ENCODE results near the gene PLEKHH2.

Gene PLEKHH2

GRCh38 chr2:43685357-43685756 lies 48.3 kb downstream of the PLEKHH2 start:
- no peak for ATAC-seq
- TF ChIP-seq ZFP3 (CRISPR knock-in tag; IDR thresholded peaks at IDR 0.05) (no peak), TSHZ2 (CRISPR knock-in tag; IDR thresholded peaks at IDR 0.05) (no peak), ZNF565 (CRISPR knock-in tag; conservative IDR thresholded peaks at IDR 0.05; ENCODE audit: low read depth) (no peak), BACH2 (CRISPR knock-in tag; IDR thresholded peaks at IDR 0.05; ENCODE audit: borderline replicate concordance) (no peak), OSR1 (CRISPR knock-in tag; IDR thresholded peaks at IDR 0.05) (no peak), SNAI2 (CRISPR knock-in tag; IDR thresholded peaks at IDR 0.05) (no peak), ZNF70 (CRISPR knock-in tag; IDR thresholded peaks at IDR 0.05) (no peak), ESRRG (CRISPR knock-in tag; IDR thresholded peaks at IDR 0.05) (no peak), RARB (CRISPR knock-in tag; IDR thresholded peaks at IDR 0.05) (no peak), ZNF8 (CRISPR knock-in tag; IDR thresholded peaks at IDR 0.05) (no peak), PPARA (CRISPR knock-in tag; IDR thresholded peaks at IDR 0.05; ENCODE audit: borderline replicate concordance) (no peak)

GRCh38 chr2:43689999-43690398 lies 52.9 kb downstream of the PLEKHH2 start:
- TF ChIP-seq TOX (CRISPR knock-in tag; IDR thresholded peaks at IDR 0.05; ENCODE audit: borderline replicate concordance) (no peak), CSDC2 (CRISPR knock-in tag; IDR thresholded peaks at IDR 0.05) (no peak), ISL1 (CRISPR knock-in tag; IDR thresholded peaks at IDR 0.05) (no peak), GLIS3 (CRISPR knock-in tag; IDR thresholded peaks at IDR 0.05) (no peak), RARB (CRISPR knock-in tag; IDR thresholded peaks at IDR 0.05) (no peak), SNAI2 (CRISPR knock-in tag; IDR thresholded peaks at IDR 0.05) (no peak), TSHZ2 (CRISPR knock-in tag; IDR thresholded peaks at IDR 0.05) (no peak)
- TF ChIP-seq, protein P1, sequence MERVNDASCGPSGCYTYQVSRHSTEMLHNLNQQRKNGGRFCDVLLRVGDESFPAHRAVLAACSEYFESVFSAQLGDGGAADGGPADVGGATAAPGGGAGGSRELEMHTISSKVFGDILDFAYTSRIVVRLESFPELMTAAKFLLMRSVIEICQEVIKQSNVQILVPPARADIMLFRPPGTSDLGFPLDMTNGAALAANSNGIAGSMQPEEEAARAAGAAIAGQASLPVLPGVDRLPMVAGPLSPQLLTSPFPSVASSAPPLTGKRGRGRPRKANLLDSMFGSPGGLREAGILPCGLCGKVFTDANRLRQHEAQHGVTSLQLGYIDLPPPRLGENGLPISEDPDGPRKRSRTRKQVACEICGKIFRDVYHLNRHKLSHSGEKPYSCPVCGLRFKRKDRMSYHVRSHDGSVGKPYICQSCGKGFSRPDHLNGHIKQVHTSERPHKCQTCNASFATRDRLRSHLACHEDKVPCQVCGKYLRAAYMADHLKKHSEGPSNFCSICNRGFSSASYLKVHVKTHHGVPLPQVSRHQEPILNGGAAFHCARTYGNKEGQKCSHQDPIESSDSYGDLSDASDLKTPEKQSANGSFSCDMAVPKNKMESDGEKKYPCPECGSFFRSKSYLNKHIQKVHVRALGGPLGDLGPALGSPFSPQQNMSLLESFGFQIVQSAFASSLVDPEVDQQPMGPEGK (CRISPR knock-in tag; IDR thresholded peaks at IDR 0.05; ENCODE audit: borderline replicate concordance) = no peak
- no peak for ATAC-seq

DNA sequence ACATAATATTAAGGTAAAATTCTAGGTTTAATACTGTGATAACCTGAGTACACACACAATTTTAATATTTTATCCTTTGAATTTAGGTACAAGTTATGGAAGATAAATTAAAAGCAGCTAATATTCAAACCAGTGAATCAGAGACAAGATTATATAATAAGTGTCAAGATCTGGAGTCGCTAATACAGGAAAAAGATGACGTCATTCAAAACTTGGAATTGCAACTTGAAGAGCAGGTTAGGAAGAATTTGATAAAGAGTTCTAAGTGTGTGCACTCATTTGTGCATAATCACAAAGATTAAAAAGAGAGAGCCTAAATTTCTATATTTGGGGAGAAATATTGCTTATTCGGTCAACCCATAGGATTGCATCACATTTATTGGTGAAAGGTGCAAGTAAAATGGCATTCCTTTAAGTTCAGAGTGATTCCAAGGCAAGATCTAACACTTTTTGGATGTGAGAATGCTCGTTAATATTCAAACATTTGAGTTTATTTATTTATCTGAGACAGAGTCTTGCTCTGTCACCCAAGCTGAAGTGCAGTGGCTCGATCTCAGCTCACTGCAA lies 55.5 kb downstream of the PLEKHH2 start:
- ATAC-seq = no peak
- TF ChIP-seq ZFP30 (CRISPR knock-in tag; IDR thresholded peaks at IDR 0.05) (no peak), TSHZ2 (CRISPR knock-in tag; IDR thresholded peaks at IDR 0.05) (no peak), TOX (CRISPR knock-in tag; IDR thresholded peaks at IDR 0.05; ENCODE audit: borderline replicate concordance) (no peak), BACH2 (CRISPR knock-in tag; IDR thresholded peaks at IDR 0.05; ENCODE audit: borderline replicate concordance) (no peak), RARB (CRISPR knock-in tag; IDR thresholded peaks at IDR 0.05) (no peak), ZNF8 (CRISPR knock-in tag; IDR thresholded peaks at IDR 0.05) (no peak), GLIS3 (CRISPR knock-in tag; IDR thresholded peaks at IDR 0.05) (no peak), ZC3H10 (CRISPR knock-in tag; IDR thresholded peaks at IDR 0.05) (no peak), OSR1 (CRISPR knock-in tag; IDR thresholded peaks at IDR 0.05) (no peak), PPARA (CRISPR knock-in tag; IDR thresholded peaks at IDR 0.05; ENCODE audit: borderline replicate concordance) (no peak), ZNF70 (CRISPR knock-in tag; IDR thresholded peaks at IDR 0.05) (no peak), ESRRG (CRISPR knock-in tag; IDR thresholded peaks at IDR 0.05) (no peak), ZNF565 (CRISPR knock-in tag; conservative IDR thresholded peaks at IDR 0.05; ENCODE audit: low read depth) (no peak), ISL1 (CRISPR knock-in tag; IDR thresholded peaks at IDR 0.05) (no peak)
- TF ChIP-seq, protein P1 (CRISPR knock-in tag; IDR thresholded peaks at IDR 0.05; ENCODE audit: borderline replicate concordance) = no peak
- TF ChIP-seq, protein P2, sequence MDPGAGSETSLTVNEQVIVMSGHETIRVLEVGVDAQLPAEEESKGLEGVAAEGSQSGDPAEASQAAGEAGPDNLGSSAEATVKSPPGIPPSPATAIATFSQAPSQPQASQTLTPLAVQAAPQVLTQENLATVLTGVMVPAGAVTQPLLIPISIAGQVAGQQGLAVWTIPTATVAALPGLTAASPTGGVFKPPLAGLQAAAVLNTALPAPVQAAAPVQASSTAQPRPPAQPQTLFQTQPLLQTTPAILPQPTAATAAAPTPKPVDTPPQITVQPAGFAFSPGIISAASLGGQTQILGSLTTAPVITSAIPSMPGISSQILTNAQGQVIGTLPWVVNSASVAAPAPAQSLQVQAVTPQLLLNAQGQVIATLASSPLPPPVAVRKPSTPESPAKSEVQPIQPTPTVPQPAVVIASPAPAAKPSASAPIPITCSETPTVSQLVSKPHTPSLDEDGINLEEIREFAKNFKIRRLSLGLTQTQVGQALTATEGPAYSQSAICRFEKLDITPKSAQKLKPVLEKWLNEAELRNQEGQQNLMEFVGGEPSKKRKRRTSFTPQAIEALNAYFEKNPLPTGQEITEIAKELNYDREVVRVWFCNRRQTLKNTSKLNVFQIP (CRISPR knock-in tag; IDR thresholded peaks at IDR 0.05; ENCODE audit: borderline replicate concordance, low read depth) = no peak
- TF ChIP-seq, protein P3, sequence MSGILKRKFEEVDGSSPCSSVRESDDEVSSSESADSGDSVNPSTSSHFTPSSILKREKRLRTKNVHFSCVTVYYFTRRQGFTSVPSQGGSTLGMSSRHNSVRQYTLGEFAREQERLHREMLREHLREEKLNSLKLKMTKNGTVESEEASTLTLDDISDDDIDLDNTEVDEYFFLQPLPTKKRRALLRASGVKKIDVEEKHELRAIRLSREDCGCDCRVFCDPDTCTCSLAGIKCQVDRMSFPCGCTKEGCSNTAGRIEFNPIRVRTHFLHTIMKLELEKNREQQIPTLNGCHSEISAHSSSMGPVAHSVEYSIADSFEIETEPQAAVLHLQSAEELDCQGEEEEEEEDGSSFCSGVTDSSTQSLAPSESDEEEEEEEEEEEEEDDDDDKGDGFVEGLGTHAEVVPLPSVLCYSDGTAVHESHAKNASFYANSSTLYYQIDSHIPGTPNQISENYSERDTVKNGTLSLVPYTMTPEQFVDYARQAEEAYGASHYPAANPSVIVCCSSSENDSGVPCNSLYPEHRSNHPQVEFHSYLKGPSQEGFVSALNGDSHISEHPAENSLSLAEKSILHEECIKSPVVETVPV (CRISPR knock-in tag; IDR thresholded peaks at IDR 0.05) = no peak

Data from SK-N-SH treated with all-trans-retinoic acid at 6 μM for 48 hours (cell line).